ENCODE data around the gene OR8H1.

The OR8H1 gene

GRCh38 chr11:56292154-56292553 is at the start of gene OR8H1:
OR8H1 (minus strand) TSS chr11:56292254; CDS start chr11:56291062, 1,192 bp downstream.
- DNase-seq (ENCODE audit: low spot score): no peak

GRCh38 chr11:56340289-56340688 is 48.2 kb upstream of the OR8H1 start:
- DNase-seq (ENCODE audit: low spot score): no peak

- DNase-seq (ENCODE audit: low spot score): no peak
Observed at GRCh38 chr11:56333156-56333555, 41.1 kb upstream of the OR8H1 start.

- DNase-seq (ENCODE audit: low spot score): no peak
Observed at GRCh38 chr11:56331861-56332491, 39.9 kb upstream of the OR8H1 start.

- no peak for DNase-seq (ENCODE audit: low spot score)
Observed at GRCh38 chr11:56314844-56315243, 22.8 kb upstream of the OR8H1 start, which contains the start of gene OR8K3. OR8K3 (plus strand) TSS chr11:56315144; CDS start chr11:56318307, 3,163 bp downstream.

- DNase-seq (ENCODE audit: low spot score): no peak
Observed at GRCh38 chr11:56307836-56308235, 15.8 kb upstream of the OR8H1 start.

GRCh38 chr11:56296898-56297297 is 4.8 kb upstream of the OR8H1 start:
- DNase-seq (ENCODE audit: low spot score): no peak

- no peak for DNase-seq (ENCODE audit: low spot score)
Observed at GRCh38 chr11:56273854-56274253, 18.2 kb downstream of the OR8H1 start, which contains the start of gene OR5T1. OR5T1 (plus strand) TSS chr11:56274154; CDS start chr11:56275639, 1,485 bp downstream.

- DNase-seq (ENCODE audit: low spot score): no peak
Observed at GRCh38 chr11:56271092-56271491, 21.0 kb downstream of the OR8H1 start.

- no peak for DNase-seq (ENCODE audit: low spot score)
Observed at GRCh38 chr11:56251954-56252353, 40.1 kb downstream of the OR8H1 start, which contains the start of gene OR5T3. OR5T3 (plus strand) TSS chr11:56252254; CDS start chr11:56252254, 0 bp downstream.
